ENCODE results near the gene CGB2.

DNA sequence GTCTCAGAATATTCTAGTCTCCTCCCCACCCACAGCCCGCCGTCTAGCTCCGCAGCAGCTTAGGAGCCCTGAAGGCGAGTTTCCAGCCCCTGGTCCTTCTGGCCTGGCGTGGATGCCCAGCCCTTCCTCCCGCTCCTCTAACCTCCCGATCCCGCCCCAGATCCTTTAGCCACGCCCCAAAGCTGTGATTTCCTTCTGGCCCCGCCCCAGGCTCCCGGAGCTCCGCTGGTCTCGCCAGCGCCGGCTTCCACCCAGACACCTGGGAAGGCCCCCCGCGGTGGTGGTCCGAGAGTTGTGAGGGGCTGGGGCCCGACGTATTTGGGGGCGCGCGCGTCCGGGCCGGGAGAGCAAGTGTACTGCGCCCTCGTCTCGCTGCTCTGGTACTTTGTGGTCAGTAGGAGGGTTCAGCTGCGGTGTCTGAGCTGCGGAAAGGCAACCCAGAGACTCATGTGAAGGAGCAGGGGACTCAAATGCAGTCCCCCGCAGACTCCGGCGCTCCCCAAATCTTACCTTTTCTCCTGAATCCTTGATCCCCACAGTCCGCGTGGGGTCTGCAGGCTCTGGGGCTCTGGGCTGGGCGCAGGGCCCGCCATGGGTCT is 26.0 kb downstream of the CGB2 start, which contains the start of gene CGB7:
- TF ChIP-seq, protein P1, sequence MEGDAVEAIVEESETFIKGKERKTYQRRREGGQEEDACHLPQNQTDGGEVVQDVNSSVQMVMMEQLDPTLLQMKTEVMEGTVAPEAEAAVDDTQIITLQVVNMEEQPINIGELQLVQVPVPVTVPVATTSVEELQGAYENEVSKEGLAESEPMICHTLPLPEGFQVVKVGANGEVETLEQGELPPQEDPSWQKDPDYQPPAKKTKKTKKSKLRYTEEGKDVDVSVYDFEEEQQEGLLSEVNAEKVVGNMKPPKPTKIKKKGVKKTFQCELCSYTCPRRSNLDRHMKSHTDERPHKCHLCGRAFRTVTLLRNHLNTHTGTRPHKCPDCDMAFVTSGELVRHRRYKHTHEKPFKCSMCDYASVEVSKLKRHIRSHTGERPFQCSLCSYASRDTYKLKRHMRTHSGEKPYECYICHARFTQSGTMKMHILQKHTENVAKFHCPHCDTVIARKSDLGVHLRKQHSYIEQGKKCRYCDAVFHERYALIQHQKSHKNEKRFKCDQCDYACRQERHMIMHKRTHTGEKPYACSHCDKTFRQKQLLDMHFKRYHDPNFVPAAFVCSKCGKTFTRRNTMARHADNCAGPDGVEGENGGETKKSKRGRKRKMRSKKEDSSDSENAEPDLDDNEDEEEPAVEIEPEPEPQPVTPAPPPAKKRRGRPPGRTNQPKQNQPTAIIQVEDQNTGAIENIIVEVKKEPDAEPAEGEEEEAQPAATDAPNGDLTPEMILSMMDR (IDR thresholded peaks at IDR 0.05) = no peak
- no peak for TF ChIP-seq EP300 (IDR thresholded peaks at IDR 0.05)
- TF ChIP-seq POLR2AphosphoS5 (IDR thresholded peaks at IDR 0.05) = no peak
- no peak for TF ChIP-seq POLR2A (IDR thresholded peaks at IDR 0.05)
